ENCODE data around the gene INPP5A.

- TF ChIP-seq POLR2A (conservative IDR thresholded peaks at IDR 0.05), result no peak
- no peak for TF ChIP-seq HDAC8 (tag; IDR thresholded peaks at IDR 0.05)
- TF ChIP-seq CCAR2 (IDR thresholded peaks at IDR 0.05; ENCODE audit: low read depth, low read length), result no peak
- no peak for TF ChIP-seq PCBP2 (IDR thresholded peaks at IDR 0.05; ENCODE audit: low read depth, low read length, poor library complexity, severe bottlenecking)
- TF ChIP-seq NRF1 (conservative IDR thresholded peaks at IDR 0.05 in 1 of 2, IDR thresholded peaks at IDR 0.05 in 1 of 2), result no peak
- no peak for TF ChIP-seq CTCF (IDR thresholded peaks at IDR 0.05 in 2 of 3, conservative IDR thresholded peaks at IDR 0.05 in 1 of 3; ENCODE audit: insufficient read depth in 2 of 3, low read depth in 1 of 3, low read length in 3 of 3)
- no peak for TF ChIP-seq CHCHD3 (CRISPR knock-in tag; IDR thresholded peaks at IDR 0.05)
- TF ChIP-seq ZNF644 (tag; IDR thresholded peaks at IDR 0.05; ENCODE audit: low read depth), result no peak
- no peak for TF ChIP-seq ZC3H11A (IDR thresholded peaks at IDR 0.05; ENCODE audit: low read depth, low read length)
- no peak for TF ChIP-seq MEF2A (IDR thresholded peaks at IDR 0.05; ENCODE audit: control insufficient read depth, low read depth, low read length)
- TF ChIP-seq SP1 (CRISPR knock-in tag; IDR thresholded peaks at IDR 0.05), result no peak
- TF ChIP-seq MBD1 (CRISPR knock-in tag; IDR thresholded peaks at IDR 0.05), result no peak
- no peak for TF ChIP-seq ZNF780A (CRISPR knock-in tag; IDR thresholded peaks at IDR 0.05)
- no peak for TF ChIP-seq USF2 (CRISPR knock-in tag; IDR thresholded peaks at IDR 0.05)
Observed at GRCh38 chr10:132783165-132783939, 245.8 kb downstream of the INPP5A start.

Data from K562 (cell line).